ENCODE results near the gene ZFAND2B.
"Not testable (repeated sequence)": the region's sequence is repeated elsewhere in the genome, so short reads cannot be mapped to it uniquely, and the experiment has no call there.

ZFAND2B gene

GRCh38 chr2:219253753-219254589, 47.4 kb downstream of the ZFAND2B start, which contains the start of gene TUBA4A:
Gene TUBA4A, minus strand, starts transcription at chr2:219253918. Its CDS starts 60 bp downstream, at chr2:219253858.
- DNase-seq: no peak

DNA sequence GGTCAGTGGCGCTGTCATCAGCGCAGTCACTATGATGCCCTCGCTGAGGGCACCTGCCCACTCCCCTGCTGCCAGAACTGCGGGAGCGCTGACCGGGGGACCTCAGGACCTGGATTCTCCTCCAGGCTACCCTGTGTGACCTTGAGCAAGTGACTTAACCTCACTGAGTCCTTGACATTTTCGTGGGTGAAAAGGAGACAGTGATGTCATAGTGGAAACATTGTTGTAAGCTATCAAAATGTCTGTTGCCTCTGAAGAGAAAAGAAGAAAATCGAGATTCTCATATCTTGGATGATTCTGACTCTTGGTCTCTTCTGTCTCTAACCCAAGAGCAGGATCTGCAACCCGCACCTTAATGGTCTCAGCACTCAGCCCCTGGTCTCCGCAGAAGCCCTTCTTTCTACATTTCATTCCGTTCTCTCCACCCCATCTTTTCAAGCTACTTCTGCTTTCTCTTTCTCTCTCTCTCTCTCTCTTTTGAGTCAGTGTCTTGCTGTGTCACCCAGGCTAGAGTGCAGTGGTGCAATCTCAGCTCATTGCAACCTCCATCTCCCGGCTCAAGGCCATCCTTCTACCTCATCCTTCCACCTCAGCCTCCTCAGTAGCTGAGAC, 48.1 kb downstream of the ZFAND2B start:
- DNase-seq: no peak

DNA sequence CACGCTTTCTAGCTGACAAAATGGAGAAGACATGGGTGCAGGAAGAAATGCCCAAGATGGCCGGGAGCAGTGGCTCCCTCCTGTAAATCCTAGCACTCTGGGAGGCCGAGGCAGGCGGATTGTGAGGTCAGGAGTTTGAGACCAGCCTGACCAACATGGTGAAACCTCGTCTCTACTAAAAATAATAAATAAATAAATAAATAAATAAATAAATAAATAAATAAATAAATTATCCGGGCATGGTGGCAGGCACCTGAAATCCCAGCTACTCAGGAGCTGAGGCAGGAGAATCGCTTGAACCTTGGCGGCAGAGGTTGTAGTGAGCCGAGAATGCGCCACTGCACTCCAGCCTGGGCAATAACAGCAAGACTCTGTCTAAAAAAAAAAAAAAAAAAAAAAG, 52.4 kb downstream of the ZFAND2B start:
- not testable (repeated sequence) for DNase-seq

Data from GOT3 (cell line).